Measurements from ENCODE around the gene SPDYE16. TPM values are rescaled to one million over a fixed set of nuclear protein-coding genes. Genes with fewer than 3 reads are reported as not detected.
"Not testable (repeated sequence)": the region's sequence is repeated elsewhere in the genome, so short reads cannot be mapped to it uniquely, and the experiment has no call there.

Gene SPDYE16
- total RNA-seq, 4 donors from 2014 or later, result 0.42 to 3.7 (median 0.94) TPM; not detected in 1

DNA sequence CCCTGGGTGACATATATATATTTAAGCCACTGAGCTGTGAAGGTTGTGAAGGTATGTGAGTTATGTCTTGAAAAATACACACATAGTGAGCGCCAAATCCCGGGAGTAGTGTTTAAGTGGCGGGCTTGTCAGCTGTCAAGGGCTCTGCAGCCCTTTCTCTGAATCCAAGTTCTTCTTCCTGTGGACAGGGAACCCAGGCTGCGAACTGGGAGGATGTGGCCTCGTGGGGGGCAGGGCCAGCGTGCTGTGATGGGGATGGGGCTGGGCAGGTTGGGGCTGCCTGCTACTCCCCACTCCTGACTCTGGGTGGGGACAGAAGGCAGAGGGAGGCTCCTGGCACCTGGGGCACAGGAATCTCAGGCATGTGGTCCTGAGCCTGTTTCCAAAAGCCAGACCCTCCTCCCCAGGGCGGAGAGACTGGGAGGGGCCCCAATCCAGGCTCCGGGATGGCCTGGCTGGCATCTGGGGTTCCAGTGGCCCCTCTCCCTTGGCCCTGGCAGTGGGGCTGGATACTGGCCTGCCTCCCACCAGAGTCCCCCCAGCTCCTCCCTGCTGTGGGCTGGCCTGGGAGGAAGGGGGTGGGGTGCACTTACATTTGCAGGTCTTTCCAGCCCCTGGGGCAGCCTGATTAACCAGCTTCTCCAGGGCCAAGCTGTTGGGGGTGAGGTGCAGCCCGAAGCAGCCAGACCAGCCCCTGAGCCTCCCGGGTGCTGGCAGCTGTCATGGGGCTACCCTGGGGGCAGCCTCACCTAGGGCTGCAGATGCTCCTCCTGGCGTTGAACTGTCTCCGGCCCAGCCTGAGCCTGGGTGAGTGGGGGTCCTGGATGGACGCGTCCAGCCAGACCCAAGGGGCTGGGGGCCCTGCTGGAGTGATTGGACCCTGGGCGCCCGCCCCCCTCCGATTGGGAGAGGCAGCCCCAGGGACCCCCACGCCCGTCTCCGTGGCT lies 32.9 kb downstream of the SPDYE16 start, which contains the start of gene UPK3B:
Gene UPK3B, plus strand, starts transcription at position 622 of the 947 bp plus-strand sequence. Its CDS starts 101 bp downstream, at position 723.
- ATAC-seq, result no peak
- H3K4me3 ChIP-seq, result no peak within 1 kb of the TSS
- 0 to 27% methylated on average over 3 of the region's 20 CpGs for WGBS, 2 donors (ENCODE audit: low coverage in 1 of 2)
- peaks cover 0 to 15% (median 3%) of the 10 kb centered on the region in 3 donors for H3K4me1 ChIP-seq
- no peaks in the 10 kb centered on the region for H3K9me3 ChIP-seq
- no peak within 1 kb of the TSS for H3K27ac ChIP-seq
- H3K27me3 ChIP-seq, result no peaks in the 10 kb centered on the region
- peaks cover 0 to 26% of the 10 kb centered on the region in 2 donors for H3K36me3 ChIP-seq
- TF ChIP-seq POLR2A (IDR thresholded peaks at IDR 0.05), result no peak
- no peak for TF ChIP-seq EP300 (IDR thresholded peaks at IDR 0.05)
- no peak for TF ChIP-seq POLR2AphosphoS5 (IDR thresholded peaks at IDR 0.05)
- TF ChIP-seq, protein P1, sequence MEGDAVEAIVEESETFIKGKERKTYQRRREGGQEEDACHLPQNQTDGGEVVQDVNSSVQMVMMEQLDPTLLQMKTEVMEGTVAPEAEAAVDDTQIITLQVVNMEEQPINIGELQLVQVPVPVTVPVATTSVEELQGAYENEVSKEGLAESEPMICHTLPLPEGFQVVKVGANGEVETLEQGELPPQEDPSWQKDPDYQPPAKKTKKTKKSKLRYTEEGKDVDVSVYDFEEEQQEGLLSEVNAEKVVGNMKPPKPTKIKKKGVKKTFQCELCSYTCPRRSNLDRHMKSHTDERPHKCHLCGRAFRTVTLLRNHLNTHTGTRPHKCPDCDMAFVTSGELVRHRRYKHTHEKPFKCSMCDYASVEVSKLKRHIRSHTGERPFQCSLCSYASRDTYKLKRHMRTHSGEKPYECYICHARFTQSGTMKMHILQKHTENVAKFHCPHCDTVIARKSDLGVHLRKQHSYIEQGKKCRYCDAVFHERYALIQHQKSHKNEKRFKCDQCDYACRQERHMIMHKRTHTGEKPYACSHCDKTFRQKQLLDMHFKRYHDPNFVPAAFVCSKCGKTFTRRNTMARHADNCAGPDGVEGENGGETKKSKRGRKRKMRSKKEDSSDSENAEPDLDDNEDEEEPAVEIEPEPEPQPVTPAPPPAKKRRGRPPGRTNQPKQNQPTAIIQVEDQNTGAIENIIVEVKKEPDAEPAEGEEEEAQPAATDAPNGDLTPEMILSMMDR (IDR thresholded peaks at IDR 0.05), result no peak

DNA sequence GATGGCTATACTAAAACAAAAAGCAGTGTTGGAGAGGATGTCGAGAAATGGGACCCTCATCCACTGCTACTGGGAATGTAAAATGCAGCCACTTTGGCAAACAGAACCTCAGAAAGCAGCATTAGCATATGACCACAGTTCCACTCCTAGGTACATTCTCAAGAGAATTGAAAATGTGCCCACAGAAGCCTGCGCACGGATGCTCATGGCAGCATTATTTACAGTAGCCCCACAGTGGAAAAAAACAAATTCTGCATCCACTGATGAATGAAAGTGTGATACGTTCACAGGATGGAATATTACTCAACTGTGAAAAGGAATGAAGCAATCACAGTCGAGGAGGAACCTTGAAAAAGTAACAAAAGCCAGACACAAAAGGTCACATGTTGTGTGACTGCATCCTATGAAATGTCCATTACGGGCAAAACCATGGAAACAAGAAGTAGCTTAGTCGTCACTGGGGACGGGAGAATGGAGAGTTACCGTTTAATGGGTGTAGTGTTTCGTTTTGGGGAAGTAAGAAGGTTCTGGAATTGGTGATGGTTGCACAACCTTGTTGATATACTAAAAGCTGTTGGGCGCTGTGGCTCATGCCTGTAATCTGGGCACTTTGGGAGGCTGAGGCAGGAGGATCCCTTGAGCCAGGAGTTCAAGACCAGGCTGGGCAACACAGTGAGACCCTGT lies 35.2 kb downstream of the SPDYE16 start:
- no peaks in the 10 kb centered on the region for H3K27me3 ChIP-seq
- H3K9me3 ChIP-seq, result no peaks in the 10 kb centered on the region
- no peak for ATAC-seq
- peaks cover 0 to 44% of the 10 kb centered on the region in 2 donors for H3K36me3 ChIP-seq
- WGBS, 2 donors (ENCODE audit: low coverage in 1 of 2), result 84 to 95% methylated on average over 10 to 11 of the region's 11 CpGs
- H3K4me1 ChIP-seq, result peaks cover 0 to 10% (median 3%) of the 10 kb centered on the region in 3 donors
- no peak overlapping the region for H3K4me3 ChIP-seq
- TF ChIP-seq, protein P1 (IDR thresholded peaks at IDR 0.05), result no peak
- no peak for TF ChIP-seq POLR2A (IDR thresholded peaks at IDR 0.05)
- no peak for TF ChIP-seq POLR2AphosphoS5 (IDR thresholded peaks at IDR 0.05)
- no peak for TF ChIP-seq EP300 (IDR thresholded peaks at IDR 0.05)
- H3K27ac ChIP-seq, result no peak overlapping the region

GRCh38 chr7:76506643-76507042 lies 36.5 kb downstream of the SPDYE16 start:
- ATAC-seq, H3K27ac ChIP-seq, H3K4me1 ChIP-seq, H3K4me3 ChIP-seq, H3K27me3 ChIP-seq, H3K9me3 ChIP-seq: not testable (repeated sequence)
- peaks cover 0 to 55% of the 10 kb centered on the region in 2 donors for H3K36me3 ChIP-seq
- 69 to 100% methylated on average over 2 to 4 of the region's 8 CpGs for WGBS, 2 donors (ENCODE audit: low coverage in 1 of 2)

DNA sequence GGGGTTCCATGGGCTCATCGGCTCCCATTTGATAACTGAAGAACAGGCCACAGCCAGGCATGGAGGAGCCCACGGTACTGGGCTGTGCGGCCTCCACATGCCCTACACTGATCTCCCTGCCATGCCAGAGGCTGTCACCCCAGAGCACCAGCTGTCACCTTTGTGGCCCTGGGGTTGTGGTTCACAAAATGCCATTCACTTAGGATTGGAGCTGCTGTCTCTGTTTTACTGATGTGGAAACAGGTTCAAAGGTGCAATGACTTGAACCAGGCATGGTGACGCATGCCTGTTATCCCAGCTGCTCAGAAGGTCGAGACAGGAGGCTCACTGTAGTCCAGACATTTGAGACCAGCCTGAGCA lies 37.0 kb downstream of the SPDYE16 start:
- WGBS, 2 donors (ENCODE audit: low coverage in 1 of 2), result no CpG with 5 or more reads among the region's 5 CpGs

More for the DNA sequence above, 37.0 kb downstream of the SPDYE16 start:
- ATAC-seq, result no peak
- Histone ChIP-seq H3K4me1 (peaks cover 0 to 9% (median 3%) of the 10 kb centered on the region in 3 donors), H3K9me3 (no peaks in the 10 kb centered on the region), H3K4me3 (no peak overlapping the region), H3K27me3 (no peaks in the 10 kb centered on the region), H3K36me3 (peaks cover 0 to 57% of the 10 kb centered on the region in 2 donors), H3K27ac (no peak overlapping the region)
- TF ChIP-seq, protein P1 (IDR thresholded peaks at IDR 0.05), result no peak
- TF ChIP-seq POLR2AphosphoS5 (IDR thresholded peaks at IDR 0.05) (no peak), POLR2A (IDR thresholded peaks at IDR 0.05) (no peak), EP300 (IDR thresholded peaks at IDR 0.05) (no peak)
